ENCODE measurements around the gene HOXD11.
A peak's percentile ranks its signal among the peaks of the same experiment; 100 is the strongest.

- TF ChIP-seq CTCF (IDR thresholded peaks at IDR 0.05; ENCODE audit: low read depth, low read length) (peak; percentile 56), EZH2phosphoT487 (IDR thresholded peaks at IDR 0.05; ENCODE audit: low read depth) (no peak)
Observed at GRCh38 chr2:176111309-176111663, 4.2 kb downstream of the HOXD11 start.
